Superior temporal gyrus (tissue), 1 donor: ENCODE data around the gene NCR3LG1.
"Not testable (repeated sequence)": the region's sequence is repeated elsewhere in the genome, so short reads cannot be mapped to it uniquely, and the experiment has no call there.

Source experiments
- DNase-seq: peaks from one replicate; pipeline ENCODE4 v3.0.0-alpha.2; 2016; ENCODE audit errors: extremely low spot score

The NCR3LG1 gene

DNA sequence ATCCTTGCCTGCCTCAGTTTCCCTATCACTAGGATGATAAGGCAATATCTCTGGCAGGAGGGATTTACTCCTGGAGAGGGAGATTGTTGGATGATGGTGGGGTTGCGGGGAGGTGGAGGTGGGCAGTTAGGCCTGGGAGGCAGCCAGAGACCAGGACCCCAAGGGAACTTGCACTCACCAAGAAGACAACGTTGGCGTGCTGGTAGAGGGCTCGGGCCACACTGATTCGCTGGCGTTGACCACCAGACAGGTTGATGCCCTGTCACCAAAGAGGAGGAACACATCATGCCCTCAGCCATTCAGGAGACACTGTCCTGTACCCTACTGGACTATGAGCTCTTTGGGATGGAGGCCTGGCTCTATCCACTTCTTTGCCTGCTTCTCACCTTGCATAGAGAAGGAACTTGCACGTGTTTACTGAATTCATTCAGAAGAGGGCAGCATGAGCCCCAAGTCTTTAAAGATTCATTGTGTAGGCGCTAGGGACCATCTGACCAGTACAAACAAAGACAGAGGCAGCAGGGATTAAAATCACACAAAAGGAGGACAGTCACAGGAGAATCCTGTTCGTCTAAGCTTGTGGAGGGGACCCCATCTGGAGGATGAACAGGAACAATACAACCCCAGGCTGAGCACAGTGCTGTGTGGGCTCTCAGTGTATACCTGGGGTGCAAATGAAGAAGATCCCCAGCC, 61.0 kb downstream of the NCR3LG1 start:
- peak; percentile 26 for DNase-seq

DNA sequence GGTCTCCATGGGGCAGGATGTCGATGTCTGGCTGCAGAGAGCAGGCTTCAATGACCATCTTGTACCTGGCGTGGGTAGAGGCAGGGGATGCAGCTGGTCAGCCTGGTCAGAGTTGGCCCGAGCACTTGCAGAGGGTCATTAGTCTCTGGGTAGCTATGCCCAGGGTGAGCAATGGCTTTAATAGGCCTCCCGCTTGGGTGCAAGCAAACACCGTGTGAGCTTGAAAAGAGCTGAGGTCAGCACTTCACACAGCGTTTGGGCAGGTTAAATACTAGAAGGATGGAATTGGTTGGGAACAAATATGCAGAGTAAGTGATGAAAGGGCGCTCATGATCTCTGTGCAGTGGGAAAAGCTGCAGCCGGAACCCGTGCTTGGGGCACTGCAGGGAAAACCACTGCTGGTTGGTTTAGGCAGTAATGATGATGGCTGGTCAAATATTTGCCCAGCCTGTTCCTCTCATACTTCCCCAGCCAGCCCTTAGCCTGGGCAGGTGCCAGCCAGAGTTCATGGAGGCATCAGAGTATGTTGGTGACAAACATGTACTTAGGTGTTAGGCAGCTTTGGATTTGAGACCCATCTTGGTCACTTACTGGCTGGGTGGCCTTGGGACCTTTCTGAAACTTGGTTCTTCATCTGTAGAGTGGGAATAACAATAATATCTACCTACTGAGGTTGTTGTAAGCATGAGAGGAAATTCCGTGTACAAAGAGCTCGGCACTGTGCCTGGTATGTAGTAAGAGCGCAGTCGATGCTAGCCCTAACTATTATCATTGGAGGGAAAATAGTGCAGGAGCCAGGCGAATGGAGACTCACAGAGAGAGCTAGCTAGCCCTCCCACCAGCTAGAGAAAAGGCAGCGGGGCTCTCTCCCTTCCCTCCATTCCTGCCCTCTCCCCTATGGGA, 62.1 kb downstream of the NCR3LG1 start:
- no peak for DNase-seq

- no peak for DNase-seq
Observed at GRCh38 chr11:17414317-17414737, 62.7 kb downstream of the NCR3LG1 start.

- no peak for DNase-seq
Observed at GRCh38 chr11:17414992-17415391, 63.4 kb downstream of the NCR3LG1 start.

DNA sequence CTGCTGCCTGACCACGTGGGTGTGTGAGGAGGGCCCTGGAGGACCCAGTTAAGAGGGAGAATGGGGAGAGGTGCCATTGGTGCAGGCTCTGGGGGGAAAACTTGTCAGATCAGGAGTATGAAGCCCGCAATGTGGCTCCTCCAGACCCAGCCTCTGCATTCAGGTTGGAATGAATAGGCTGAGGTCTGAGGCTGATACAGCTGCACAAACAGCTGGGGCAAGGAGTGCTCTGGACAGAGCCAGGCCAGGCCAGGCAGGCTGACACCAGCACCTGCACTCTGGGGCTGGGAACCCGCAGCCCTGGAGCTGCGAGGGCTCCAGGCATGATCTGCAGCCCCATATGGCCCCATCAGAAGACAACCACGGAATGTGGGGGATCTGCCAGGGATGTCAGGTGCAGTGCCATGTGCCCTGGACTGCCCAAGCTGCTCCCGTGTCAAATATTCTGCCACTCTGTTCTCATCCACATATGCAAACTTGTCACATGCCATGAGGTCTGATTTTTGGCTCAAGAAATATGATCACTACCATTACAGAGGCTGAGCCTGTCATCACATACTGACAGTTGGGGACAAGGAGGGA, 64.0 kb downstream of the NCR3LG1 start:
- no peak for DNase-seq

GRCh38 chr11:17416492-17416891, 64.9 kb downstream of the NCR3LG1 start:
- DNase-seq, result no peak

DNA sequence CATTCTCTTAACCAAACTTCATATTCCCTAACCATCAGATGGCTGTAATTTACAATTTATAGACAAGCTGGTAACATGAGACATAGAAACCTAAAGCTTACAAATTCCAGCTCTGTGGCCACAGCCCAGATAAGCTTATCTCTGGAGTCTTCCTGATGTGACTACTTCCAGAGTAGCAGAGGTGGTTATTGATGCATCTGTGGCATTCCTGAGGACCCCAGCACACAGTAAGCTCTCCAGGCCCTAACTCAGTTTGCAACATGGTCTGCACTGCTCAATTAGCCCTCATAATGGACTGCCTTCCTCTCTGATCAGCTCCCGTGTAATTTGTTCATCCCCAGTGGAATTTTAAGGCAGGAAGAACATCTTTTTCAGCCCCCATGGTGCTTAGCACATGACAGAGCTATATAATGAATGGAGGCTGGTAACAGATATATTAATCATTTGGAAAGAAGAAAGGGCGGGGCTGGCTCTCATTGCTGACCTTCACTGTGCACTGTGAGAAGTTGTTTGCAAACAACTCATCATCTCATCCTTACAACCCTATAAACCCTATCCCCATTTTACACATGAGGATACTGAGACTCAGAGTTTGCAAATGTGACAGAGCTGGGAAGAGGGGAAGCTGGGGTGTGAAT, 67.0 kb downstream of the NCR3LG1 start:
- DNase-seq, result no peak

DNA sequence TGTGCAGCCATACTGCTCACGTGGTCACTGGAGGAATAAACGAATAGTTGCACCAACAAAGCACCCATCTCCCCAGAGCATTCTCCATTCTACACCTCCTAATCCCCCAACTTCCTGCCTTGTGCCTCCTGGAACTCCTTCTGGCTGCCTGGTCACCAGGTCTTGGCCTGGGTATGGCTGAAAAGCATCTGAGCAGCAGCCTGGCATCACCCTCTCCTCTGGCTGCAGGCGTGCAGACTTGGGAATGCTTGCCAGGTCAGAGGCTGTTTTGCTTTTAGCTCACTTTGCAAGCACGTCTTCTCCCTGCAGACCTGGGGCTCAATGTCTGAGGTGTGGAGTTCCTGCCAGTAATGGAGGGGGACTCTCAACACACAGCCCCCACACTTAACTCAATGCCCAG, 70.2 kb downstream of the NCR3LG1 start:
- no peak for DNase-seq

DNA sequence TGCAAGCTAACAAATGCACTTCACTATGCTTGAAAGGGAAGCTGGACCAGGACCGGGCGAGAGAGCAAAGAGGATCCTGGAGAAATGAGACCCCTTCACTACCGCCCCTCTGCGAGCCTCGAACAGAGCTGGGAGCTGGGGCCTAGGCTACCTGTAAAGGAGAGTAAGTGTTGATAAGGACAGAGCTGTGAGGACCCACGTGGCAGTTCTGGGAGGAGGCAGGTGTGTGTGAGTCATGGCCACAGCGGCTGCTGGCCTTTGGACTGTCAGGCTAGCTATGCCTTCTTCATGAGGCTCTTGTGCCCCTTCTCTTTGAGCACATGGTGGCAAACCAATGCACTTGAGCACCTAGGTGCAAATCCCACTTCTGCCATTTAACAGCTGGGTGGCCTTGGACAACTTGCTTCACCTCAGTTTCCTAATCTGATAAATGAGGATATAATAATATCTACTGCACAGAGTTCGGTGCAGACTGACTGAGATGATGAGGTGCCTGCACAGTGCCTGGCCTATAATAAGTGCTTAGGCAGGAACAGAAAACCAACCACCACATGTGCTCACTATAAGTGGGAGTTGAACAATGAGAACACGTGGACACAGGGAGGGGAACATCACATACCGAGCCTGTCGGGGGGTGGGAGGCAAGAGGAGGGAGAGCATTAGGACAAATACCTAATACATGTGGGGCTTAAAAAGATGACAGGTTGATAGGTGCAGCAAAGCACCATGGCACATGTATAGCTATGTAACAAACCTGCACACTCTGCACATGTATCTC, 72.1 kb downstream of the NCR3LG1 start:
- DNase-seq, result no peak

DNA sequence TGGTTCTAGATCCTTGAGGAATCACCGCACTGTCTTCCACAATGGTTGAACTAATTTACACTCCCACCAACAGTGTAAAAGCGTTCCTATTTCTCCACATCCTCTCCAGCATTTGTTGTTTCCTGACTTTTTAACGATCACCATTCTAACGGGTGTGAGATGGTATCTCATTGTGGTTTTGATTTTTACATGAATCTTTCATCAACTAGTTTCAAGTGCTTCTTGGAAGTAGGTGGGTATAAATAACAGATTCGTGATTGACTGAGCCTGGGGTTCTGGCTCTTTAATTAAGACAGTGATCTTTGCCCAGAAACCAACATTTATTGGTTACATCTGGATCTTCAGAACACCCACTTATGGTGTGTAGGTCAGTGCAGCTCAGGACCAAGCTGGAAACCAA, 74.6 kb downstream of the NCR3LG1 start:
- DNase-seq, result not testable (repeated sequence)
